NCI-H1436 treated with DMSO at 0.1 percent for 48 hours (cell line): ENCODE measurements around the gene ARHGAP40.

Source experiments
- DNase-seq: peaks from one replicate; lab custom pipeline; 2025; lab: John Stamatoyannopoulos, UW

ARHGAP40 gene

GRCh38 chr20:38617830-38618196 lies 16.2 kb downstream of the ARHGAP40 start:
- DNase-seq = no peak

GRCh38 chr20:38620441-38620840 lies 18.8 kb downstream of the ARHGAP40 start:
- no peak for DNase-seq

- DNase-seq = no peak
Observed at GRCh38 chr20:38623061-38623460, 21.5 kb downstream of the ARHGAP40 start.

GRCh38 chr20:38624084-38624483 lies 22.5 kb downstream of the ARHGAP40 start:
- DNase-seq = no peak

DNA sequence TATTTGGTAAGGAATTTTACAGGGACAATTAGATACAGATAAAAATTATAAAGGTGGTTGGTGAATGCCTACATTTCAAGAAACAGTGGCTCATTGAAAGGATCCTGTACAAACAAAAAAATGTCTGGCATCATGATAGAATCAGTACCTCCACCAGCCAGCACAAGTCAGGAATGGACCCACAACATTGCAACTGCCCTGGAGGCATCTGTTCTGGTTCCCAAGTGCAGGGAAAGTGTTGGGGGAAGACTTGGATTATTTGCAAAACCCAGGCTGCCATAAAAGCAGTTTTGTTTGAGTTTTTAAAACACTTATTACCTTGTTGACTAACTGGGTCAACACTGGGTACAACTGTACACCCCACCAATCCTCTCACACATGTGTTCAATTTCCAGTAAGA lies 24.3 kb downstream of the ARHGAP40 start:
- DNase-seq = no peak

DNA sequence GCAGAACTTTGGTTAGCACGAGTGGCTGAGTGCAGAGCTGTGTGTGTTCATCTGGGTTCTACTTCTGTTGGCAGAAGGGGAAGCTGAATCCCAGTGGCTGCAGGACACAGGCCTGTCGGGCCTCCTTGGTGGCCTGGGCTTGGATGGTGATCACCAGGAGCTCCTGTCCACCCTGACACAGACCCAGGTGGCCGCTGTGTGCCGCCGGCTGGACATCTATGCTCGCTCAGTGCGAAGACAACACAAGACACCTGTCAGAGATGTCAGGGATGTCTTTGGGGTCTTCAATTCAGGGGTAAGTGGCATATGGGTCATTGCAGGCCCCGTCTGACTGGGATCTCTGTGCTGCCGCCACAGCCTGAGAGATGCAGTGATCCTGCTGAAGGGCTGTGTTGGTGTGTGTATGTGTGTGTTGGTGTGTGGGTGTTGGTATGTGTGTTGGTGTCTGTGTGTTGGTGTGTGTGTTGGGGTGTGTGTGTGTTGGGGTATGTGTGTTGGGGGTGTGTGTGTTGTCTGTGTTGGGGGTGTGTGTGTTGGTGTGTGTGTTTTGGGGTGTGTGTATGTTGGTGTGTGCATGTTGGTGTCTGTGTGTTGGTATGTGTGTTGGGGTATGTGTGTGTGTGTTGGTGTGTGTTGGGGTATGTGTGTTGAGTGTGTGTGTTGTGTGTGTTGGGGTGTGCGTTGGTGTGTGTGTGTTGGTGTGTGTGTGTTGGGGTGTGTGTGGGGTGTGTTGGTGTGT lies 25.5 kb downstream of the ARHGAP40 start:
- no peak for DNase-seq

GRCh38 chr20:38628580-38629470 lies 27.2 kb downstream of the ARHGAP40 start:
- DNase-seq = no peak

DNA sequence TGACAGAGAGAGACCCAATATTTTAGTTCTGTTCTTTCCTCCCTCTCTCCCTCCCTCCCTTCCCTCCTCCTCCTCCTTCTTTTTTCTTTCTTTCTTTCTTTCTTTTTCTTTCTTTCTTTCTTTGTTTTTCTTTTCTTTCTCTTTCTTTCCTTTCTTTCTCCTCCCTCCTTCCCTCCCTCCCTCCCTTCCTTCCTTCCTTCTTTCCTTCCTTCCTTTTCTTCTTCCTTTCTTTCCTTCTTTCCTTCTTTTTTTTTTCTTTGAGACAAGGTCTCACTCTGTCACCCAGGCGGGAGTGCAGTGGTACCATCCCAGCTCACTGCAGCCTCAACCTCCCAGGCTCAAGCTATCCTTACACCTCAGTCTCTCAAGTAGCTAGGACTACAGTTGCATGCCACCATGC lies 28.4 kb downstream of the ARHGAP40 start:
- no peak for DNase-seq

DNA sequence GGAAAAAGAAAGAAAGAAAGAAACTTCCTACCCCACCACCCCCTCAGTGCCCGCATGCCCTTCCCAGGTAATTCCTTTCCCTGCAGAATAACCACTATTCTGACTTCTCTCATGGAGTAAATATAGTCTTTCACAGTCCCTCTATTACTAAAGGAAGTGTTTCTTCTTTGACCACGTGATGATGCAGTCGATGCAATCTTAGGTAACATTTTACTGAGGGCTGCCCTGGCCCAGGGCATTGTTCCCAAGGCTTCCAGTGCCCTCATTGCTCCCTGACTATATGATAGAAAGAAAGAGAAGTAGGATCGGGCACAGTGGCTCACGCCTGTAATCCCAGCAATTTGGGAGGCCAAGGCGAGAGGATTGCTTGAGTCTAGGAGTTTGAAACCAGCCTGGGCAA lies 29.1 kb downstream of the ARHGAP40 start:
- no peak for DNase-seq

GRCh38 chr20:38631155-38632022 lies 29.8 kb downstream of the ARHGAP40 start:
- DNase-seq = no peak

DNA sequence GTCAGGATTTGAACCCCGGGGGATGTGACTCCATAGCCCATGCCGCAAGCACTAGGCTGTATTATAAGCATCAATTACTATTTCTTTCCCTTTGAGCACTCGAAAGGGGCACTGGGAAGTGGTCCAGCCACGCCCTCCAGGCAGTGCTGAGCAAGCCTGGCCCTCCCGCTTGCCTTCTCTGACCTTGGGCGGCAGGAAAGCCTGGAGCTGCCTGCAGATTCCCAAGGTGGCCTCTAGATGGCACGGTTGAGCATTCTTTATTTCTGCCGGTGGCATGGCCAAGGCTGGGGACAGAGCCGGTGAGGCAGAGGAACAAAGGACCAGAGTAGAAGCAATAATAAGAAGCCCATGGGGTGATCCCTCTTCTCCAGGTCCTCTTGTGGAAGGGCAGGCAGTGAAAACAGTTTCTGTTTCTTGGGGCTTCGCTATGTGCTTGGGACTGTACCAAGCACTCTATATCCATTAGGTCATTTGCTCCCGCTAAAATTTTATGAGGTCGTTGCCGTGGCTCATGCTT lies 32.0 kb downstream of the ARHGAP40 start:
- DNase-seq = peak; percentile 3

GRCh38 chr20:38635721-38636288 lies 34.2 kb downstream of the ARHGAP40 start:
- no peak for DNase-seq

- no peak for DNase-seq
Observed at GRCh38 chr20:38640521-38640920, 38.9 kb downstream of the ARHGAP40 start.

GRCh38 chr20:38642498-38642897 lies 40.9 kb downstream of the ARHGAP40 start:
- no peak for DNase-seq

DNA sequence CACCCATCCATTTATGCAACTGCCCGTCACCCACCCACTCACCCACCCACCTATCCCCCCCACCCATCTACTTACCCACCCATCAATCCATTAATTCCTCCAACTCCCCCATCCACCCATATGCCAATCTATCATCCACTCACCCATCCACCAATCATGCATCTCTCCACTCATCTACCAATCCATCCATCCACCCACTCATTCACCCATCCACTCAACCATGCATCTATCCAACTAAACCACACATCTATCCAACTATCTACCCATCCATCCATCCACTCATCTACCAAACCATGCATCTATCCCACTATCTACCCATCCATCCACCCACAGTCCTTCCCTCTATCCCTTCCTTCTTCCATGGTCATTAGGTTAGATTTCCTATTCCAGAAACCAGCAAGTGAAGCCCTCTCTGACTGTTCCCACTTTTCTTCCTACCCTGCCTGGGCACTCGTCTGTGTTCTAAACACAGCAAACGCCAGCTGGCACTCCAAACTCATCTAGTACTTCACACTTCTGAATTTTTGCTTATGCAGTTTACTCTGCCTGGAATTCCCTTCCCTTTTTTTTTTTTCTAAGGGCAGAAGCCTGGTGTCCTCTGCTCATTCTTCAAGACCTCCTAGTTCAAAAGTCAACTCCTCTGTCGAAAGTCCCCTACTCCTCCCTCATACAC lies 43.1 kb downstream of the ARHGAP40 start:
- DNase-seq = no peak

DNA sequence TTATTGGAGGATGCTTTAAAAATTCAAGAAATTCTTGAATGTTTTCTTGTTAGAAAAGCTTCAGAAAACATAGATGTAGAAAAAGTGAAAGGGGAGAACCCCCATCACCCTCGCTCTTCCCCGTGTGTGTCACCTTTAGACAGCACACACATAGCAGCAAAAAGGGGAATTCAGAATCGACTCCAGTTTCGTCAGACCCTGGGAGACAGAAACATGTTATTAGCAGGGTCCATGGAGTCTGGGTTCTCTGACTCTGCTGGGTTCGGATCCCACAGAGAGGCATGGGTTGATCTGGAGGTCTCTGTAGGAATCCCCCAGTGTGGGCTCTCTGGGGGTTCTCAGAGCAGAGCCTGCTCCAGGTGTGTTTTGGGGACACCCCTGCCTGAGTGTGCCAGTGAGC lies 43.7 kb downstream of the ARHGAP40 start:
- DNase-seq = no peak

GRCh38 chr20:38645980-38646858 lies 44.6 kb downstream of the ARHGAP40 start:
- DNase-seq = no peak

GRCh38 chr20:38649275-38649891 lies 47.8 kb downstream of the ARHGAP40 start:
- peak; percentile 34 for DNase-seq

GRCh38 chr20:38650010-38650409 lies 48.4 kb downstream of the ARHGAP40 start:
- DNase-seq = no peak

- no peak for DNase-seq
Observed at GRCh38 chr20:38651154-38651553, 49.5 kb downstream of the ARHGAP40 start.
